NK-92 (cell line): ENCODE data around the gene DNASE1L2.
"Not testable (repeated sequence)": the region's sequence is repeated elsewhere in the genome, so short reads cannot be mapped to it uniquely, and the experiment has no call there.

Source experiments
- DNase-seq: peaks from one replicate; lab custom pipeline; 2025; ENCODE audit not compliant: unreplicated experiment; lab: John Stamatoyannopoulos, UW

The DNASE1L2 gene

GRCh38 chr16:2238150-2238837 is 2.0 kb downstream of the DNASE1L2 start:
- no peak for DNase-seq

GRCh38 chr16:2238838-2239675 is 2.8 kb downstream of the DNASE1L2 start:
- DNase-seq = no peak

DNA sequence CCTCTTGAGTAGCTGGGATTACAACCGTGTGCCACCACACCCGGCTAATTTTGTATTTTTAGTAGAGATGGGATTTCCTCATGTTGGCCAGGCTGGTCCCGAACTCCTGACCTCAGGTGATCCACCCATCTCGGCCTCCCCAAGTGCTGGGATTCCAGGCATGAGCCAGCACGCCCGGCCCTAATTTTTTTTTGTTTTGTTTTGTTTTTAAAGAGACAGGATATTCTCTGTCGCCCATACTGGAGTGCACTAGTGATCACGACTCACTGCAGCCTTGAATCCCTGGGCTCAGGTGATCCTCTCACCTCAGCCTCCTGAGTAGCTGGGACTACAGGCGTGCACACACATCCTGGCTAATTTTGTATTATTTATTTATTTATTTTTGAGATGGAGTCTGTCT is 4.1 kb downstream of the DNASE1L2 start:
- DNase-seq = not testable (repeated sequence)

DNA sequence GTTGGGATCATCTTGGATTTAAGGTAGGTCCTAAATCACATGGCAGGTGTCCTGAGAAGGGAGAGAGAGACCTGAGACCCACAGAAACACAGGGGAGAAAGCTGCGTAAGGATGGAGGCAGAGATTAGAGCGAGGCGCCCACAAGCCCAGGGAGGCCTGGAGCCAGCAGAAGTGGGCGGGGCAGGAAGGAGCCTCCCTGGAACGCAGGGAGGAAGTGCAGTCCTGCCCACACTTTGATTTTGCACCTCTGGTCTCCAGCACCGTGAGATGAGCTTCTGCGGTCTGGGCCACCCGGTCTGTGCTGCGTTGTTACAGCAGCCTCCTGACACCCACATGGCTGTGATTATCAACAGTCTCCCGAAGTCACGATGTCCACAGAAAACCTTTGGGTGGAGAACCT is 6.4 kb downstream of the DNASE1L2 start:
- DNase-seq = no peak

GRCh38 chr16:2243031-2243528 is 6.8 kb downstream of the DNASE1L2 start:
- no peak for DNase-seq

DNA sequence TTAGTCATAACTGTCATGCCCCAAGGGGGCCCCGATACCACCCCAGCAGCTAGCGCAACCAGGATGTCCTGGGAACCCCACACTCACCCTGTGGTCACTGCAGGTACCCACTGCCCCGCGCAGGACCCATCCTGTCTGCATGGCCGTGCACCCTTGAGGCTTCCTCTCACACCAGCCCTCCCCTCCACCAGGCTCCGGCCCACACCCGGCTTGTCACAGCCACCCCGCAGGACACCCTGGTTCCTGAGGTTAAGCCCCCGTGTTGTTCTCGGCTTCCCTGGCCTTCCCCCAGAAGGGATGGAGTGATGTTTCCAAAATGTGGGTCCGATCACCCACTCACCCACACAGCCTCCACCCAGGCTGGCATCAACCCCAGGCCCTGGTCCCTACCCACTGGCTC is 7.5 kb downstream of the DNASE1L2 start:
- DNase-seq = no peak

DNA sequence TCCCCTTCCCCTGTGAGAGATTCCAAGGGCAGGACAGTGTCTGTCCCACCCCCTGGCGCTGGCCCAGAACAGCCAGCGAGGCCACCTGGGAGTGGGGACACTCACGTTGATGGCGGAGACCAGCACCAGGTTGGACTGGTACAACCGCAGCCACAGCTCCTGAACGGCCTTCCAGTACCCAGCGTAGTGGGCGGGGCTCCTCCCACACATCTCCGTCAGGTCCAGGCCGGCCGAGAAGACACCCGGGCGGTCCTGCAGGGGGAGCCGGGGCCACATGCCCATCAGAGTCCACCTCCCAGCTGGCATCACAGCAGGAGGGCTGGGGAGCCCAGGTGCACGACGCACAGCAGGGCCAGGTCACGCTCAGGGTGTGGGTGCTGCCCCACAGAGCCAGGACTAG is 8.1 kb downstream of the DNASE1L2 start:
- no peak for DNase-seq

DNA sequence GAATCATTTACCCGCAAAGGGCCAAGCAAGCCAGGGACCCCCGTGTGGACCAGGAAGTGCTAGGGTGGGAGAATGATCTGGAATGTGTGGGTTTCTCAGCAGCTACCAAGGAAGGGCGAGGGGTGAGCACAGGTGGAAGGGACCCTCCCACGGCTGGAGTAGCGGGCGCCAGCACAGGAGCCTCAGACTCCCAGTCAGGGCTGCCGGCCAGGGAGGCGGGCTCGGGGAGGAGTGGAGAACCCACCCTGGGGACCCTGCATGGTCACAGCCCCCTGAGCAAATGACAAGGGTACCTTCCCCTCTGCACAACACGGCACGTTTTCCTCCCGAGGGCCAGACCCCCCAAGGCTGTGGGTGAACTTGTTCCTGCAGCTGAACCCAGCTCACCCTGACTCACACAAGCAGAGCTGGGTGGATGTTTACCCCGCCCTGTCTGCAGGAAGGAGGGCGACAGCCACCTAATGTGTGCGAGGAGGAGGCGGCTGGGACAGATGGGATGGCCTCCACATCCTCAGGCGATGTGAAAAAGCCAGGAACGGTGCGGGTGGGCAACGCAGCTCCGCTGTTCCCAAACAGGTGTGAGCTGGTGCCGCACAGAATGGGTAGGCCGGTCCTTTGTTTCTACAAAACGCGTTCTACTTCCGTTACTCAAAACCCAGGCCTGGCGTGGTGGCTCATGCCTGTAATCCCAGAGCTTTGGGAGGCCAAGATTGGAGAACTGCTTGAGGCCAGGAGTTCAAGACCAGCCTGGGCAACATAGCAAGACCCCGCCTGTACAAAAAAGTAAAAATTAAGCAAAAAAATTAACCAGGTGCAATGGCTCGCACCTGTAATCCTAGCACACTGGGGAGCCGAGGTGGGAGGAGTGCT is 8.9 kb downstream of the DNASE1L2 start:
- DNase-seq = no peak

DNA sequence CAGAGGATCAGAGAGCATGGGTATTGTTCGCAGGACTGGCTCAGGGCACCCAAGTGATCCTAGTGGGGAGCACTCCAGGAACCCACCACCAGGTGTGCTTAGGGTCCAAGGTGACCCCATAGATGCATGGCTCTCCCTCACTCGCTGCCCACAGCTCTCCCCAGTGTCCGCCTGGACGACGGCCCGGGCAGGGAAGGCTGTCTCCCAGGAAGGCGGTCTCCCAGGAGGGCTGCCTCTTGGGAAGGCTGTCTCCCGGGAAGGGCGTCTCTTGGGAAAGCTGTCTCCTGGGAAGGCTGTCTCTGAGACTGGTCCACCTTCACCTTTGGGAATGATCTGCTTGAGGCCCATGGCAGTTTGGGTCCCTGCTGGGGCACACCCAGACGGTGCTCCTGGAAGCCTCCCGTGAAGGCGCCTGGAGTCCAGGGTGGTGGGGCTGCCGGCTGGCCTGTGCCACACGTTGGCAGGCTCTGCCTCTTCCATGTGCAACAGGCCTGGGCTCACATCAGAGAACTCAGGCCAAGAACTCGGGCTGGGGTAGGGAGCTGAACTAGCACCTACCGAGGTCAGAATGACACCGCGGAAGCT is 10.1 kb downstream of the DNASE1L2 start:
- no peak for DNase-seq

GRCh38 chr16:2250652-2251295 is 14.5 kb downstream of the DNASE1L2 start:
- DNase-seq = no peak

DNA sequence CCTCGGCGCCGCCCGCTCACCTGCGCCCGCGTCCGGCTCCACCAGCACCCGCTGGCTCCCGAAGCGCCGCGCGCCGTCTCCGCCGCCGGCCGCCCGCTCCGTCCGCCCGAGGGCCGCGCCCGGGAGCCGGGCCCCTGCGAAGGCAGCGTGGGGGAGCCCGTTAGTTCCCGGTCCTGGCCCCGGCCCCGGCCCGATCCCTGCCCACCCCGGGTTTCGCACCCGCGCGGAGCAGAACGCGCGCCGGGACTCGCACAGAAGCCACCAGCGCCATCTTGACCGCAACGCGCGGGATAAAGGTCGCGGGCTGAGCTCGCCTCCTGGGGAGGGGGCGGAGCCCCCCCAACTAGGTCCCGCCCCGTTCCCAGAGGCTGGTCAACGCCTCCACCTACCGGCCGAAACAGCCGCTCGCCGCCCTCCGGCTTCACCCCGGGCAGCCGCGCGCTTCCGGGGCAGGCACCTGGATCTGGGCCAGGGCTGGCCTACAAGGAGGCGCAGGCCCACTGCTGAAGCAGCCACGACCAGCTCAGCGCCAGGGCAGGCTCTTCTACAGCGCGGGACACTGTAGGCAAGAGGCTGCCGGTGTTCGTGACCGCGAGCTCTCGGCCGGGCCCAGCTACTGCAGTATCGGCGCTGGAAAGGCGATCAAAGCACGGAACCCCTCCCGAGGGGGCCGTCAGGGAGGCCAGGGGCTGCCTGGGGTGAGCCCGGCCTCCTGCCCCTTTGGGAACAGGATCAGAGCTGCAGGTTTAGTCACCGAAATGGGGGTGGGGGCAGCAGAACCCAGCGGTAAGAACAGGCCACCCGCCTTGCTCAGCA is 15.3 kb downstream of the DNASE1L2 start, which contains the start of gene ECI1:
TSS of gene ECI1 (minus strand) at position 292 of the 816 bp plus-strand sequence. CDS start at position 271, 21 bp downstream.
- no peak for DNase-seq

GRCh38 chr16:2252806-2253148 is 16.5 kb downstream of the DNASE1L2 start:
- no peak for DNase-seq

- no peak for DNase-seq
These were observed 17.0 kb downstream of the DNASE1L2 start for GRCh38 chr16:2253293-2253692.

GRCh38 chr16:2256531-2257140 is 20.4 kb downstream of the DNASE1L2 start:
- DNase-seq = no peak

DNA sequence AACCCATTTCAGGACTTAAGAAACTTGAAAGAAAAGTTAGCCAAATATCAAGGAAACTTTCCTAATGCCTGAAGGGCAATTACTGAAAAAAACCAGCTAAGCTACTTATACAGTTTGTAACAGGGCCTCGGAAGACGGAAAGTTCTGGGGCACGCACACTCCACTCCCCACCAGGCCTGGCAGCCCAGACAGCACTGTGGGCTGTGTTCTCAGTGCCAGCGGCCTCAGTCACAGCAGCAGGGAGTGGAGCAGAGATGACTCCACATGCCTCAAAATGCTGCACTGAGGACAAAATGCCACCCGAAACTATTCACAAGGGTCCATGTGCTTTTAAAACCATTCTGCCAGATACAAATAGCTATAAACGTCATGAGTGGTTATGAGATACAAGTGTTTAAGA is 21.5 kb downstream of the DNASE1L2 start:
- DNase-seq = no peak

- not testable (repeated sequence) for DNase-seq
These were observed 22.3 kb downstream of the DNASE1L2 start for GRCh38 chr16:2258530-2258929.

- DNase-seq = no peak
These were observed 24.0 kb downstream of the DNASE1L2 start for GRCh38 chr16:2260250-2260649.

- not testable (repeated sequence) for DNase-seq
These were observed 26.8 kb downstream of the DNASE1L2 start for GRCh38 chr16:2263026-2263425.

DNA sequence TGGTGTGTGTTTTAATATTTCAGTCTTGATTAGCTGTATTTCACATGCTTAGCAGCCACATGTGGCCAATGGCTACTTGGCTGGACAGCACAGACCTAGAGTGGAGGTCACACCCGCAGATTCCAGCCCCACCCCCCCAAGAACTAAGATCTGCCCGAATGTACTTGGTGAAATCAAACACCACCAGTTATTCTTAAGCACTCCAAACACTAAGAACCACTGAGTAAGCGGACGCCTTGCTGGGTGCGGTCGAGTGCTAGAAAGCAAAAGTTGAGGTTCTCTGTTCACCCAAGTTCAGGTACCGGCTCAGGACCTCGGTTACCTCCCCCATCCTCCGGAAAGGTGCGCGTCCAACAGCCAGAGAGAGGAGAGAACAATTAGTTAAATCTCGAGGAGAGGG is 30.6 kb downstream of the DNASE1L2 start:
- not testable (repeated sequence) for DNase-seq
